DMS114 treated with DMSO at 0.1 percent for 48 hours (cell line): ENCODE data around the gene GPR31.

Source experiments
- DNase-seq: peaks from one replicate; lab custom pipeline; 2025; ENCODE audit not compliant: unreplicated experiment; lab: John Stamatoyannopoulos, UW

Gene GPR31

DNA sequence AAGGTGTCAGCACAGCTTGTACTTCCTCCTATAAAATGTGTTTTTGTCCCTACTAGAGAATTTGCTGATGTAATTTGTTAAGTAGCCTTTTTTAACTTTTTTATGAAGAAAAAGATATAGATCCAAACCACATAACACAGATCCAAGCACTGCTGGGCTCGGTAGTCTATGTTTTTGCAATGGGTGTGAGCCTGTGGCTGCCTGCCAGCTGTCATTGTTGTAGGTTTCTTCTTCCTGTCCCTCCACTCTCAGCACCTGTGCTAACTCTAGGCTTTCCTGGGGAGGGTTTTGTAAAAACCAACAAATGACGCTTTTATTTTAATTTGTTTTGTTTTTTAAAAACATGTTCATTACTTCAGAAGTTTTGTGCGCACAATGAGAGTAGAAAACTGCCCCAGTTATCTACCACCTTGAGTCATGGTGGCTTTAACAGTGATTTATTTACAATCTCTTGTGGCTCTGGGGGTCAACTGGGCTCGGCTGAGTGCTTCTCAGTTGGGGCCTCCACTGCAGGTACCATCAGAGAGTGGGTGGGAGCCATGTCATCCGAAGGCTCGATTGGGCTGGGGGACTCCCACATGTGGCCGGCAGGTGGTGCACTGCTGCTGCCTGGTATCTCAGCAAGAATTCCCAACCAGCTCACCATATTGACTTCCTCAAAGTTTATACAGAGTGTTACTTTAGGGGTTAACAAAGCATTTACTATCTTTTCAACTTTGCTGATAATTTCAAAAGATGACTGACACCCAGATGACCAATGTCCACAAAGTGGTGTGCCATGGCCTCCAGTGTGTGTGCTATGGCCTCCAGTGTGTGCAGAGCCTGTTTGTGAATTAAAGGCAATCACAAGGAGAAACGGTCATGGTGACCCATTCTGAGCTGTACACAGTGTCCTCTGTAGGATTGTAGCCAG lies 37.9 kb downstream of the GPR31 start:
- no peak for DNase-seq

GRCh38 chr6:167118839-167119238 lies 38.9 kb downstream of the GPR31 start:
- DNase-seq: no peak

GRCh38 chr6:167118006-167118405 lies 39.8 kb downstream of the GPR31 start:
- DNase-seq: no peak

GRCh38 chr6:167116838-167117228 lies 40.9 kb downstream of the GPR31 start:
- no peak for DNase-seq

- DNase-seq: no peak
Observed at GRCh38 chr6:167116109-167116837, 41.5 kb downstream of the GPR31 start.

- DNase-seq: no peak
Observed at GRCh38 chr6:167115054-167115453, 42.7 kb downstream of the GPR31 start.

- no peak for DNase-seq
Observed at GRCh38 chr6:167113935-167114910, 43.6 kb downstream of the GPR31 start.

DNA sequence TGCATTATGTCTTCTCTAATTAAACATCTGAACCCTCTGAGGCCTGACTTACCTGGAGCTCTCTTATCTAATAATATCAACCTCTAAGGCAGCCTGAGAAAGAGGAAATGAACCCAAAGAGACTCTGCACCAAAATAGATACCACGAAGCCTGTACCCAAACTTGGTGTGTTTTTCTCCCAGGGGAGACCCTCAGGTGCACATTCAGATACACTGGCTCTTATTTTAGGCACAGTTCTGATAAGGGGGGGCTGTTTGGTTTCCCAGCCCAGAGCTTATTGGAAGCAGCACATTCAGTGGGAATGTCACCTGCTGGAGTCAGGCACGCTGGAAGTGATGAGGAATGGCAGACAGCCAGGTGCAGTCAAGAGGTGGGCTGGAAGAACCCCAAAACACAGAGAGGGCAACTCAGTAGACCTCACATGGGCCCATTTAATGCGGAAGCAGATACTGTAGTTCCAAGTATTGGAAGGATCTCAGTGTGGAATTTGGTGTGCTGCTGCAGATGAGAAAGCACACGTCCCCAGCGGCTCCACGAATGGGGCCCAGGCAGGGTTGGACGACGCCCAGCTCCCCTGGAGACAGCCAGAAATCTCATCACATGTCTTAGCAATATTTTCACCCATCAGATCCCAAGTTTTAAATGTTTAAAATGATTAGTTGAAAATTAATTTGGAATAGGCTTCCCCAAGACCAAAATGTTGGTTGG lies 44.6 kb downstream of the GPR31 start:
- no peak for DNase-seq

- no peak for DNase-seq
Observed at GRCh38 chr6:167112421-167112820, 45.4 kb downstream of the GPR31 start.

DNA sequence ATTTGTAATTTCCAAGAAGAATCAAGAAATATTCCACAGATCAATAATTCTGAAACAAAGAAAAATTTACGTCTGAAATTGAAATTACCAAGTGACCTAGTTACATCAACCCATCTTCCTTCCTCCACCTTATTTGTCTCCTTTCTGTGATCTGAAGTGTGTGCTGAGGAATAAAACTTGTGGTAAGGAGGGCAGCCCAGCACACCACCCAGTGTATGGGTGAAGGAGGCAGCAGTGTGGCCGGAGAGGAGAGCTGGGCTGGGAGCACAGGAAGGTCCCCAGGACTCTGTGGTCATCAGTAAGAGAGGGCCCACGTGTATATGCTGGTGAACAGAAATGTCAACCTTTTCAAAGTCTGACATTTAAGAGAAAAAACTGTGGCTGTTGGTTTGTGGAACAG lies 46.2 kb downstream of the GPR31 start:
- DNase-seq: no peak

GRCh38 chr6:167109651-167110050 lies 48.1 kb downstream of the GPR31 start:
- DNase-seq: no peak

DNA sequence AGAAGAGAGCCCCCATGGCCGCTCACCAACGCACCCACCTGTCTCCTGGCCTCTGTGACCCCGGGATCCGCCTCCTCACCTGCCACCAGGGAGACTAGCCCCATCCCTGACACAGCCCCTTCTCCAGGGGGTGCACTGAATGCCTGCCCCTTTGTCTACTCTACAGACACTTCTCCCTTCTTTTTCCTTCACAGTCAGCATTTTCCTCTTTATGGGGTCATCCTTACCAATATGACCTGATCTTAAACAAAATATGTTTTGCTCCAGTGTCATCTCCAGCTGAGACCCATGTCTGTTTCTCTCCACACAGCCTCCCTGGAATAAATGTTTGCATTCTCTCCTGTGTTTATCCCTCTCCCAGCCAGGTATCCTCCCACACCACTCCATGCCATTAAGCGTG lies 49.5 kb downstream of the GPR31 start:
- no peak for DNase-seq

- no peak for DNase-seq
Observed at GRCh38 chr6:167107787-167108186, 50.0 kb downstream of the GPR31 start.

- DNase-seq: no peak
Observed at GRCh38 chr6:167106406-167106805, 51.4 kb downstream of the GPR31 start.
